Activated naive CD4-positive, alpha-beta T cell treated with anti-CD3 and anti-CD28 coated beads, Interleukin-2, amount 10 ng/mL, durations not matched to agents 7 days and 5 days (primary cell): Measurements from ENCODE around the gene CLPTM1.

Experiments
- CTCF ChIA-PET: fragments of 350-600 bp; sonication (Branson Sonifier 250); formaldehyde crosslinking; loops from one replicate; lab custom pipeline; 2021; ENCODE audit warnings: antibody characterized with exemption; lab: Charles Lee
- DNase-seq: peaks from one replicate; pipeline ENCODE4 v3.0.0-alpha.2; 2020
- H3K27ac Mint-ChIP-seq: one replicate; pipeline ENCODE4 v1.8.0; 2021; ENCODE audit warnings: mild to moderate bottlenecking, moderate library complexity, mixed read lengths
- H3K27me3 Mint-ChIP-seq: one replicate; pipeline ENCODE4 v1.8.0; 2021; ENCODE audit warnings: mild to moderate bottlenecking, mixed read lengths
- H3K36me3 Mint-ChIP-seq: one replicate; pipeline ENCODE4 v1.8.0; 2021; ENCODE audit warnings: mixed read lengths
- H3K4me1 Mint-ChIP-seq: one replicate; pipeline ENCODE4 v1.8.0; 2021; ENCODE audit warnings: mixed read lengths
- H3K4me3 Mint-ChIP-seq: one replicate; pipeline ENCODE4 v1.8.0; 2021; ENCODE audit warnings: mild to moderate bottlenecking, moderate library complexity, mixed read lengths
- H3K9me3 Mint-ChIP-seq: one replicate; pipeline ENCODE4 v1.8.0; 2021; ENCODE audit warnings: mixed read lengths

CLPTM1 gene

DNA sequence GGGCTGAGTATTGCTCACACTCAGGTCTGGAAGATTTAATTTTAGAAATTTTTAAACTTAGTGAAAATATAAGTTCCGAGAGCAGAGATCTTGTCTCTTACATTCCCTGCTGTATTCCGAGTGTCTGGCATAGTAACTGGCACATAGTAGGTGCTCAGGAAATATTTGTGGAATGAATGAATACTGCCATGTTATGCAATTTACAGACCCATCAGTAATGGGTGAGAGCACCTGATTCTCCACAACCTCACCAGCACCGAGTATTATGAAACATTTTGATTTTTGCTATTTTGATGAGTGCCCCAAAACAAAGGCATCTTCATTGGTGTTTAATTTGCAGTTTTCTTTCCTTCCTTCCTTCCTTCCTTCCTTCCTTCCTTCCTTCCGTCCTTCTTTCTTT is 67.9 kb downstream of the CLPTM1 start:
- CTCF ChIA-PET: interaction anchor here (1.3 kb wide), 1 partner anchor 42 kb away, joined by 3 read pairs; no protein-coding TSS in a partner anchor
- no peaks in the 10 kb centered on the region for H3K4me1 Mint-ChIP-seq
- DNase-seq: no peak
- H3K36me3 Mint-ChIP-seq: peaks cover 13% of the 10 kb centered on the region
- no peaks in the 10 kb centered on the region for H3K27me3 Mint-ChIP-seq
- H3K9me3 Mint-ChIP-seq: no peaks in the 10 kb centered on the region
- H3K27ac Mint-ChIP-seq: peak overlapping the region; percentile 62
- H3K4me3 Mint-ChIP-seq: no peak overlapping the region

DNA sequence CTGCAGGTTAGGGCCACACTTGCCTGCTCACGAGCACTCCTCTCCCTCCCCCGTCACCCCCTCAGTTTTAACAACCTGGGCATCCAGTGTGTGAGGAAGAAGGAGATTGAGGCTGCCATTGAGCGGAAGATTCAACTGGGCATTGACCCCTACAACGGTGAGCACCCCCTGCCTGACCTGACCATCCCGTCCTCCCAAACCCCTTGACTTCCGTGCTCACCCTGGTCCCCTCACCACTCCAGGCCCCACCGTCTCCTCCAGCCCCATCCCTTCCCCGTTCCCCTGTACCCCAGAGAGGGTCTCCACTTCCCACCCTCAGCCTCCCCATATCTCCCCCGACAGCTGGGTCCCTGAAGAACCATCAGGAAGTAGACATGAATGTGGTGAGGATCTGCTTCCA is 70.1 kb downstream of the CLPTM1 start:
- Mint-ChIP-seq H3K27me3 (no peaks in the 10 kb centered on the region), H3K9me3 (no peaks in the 10 kb centered on the region), H3K4me3 (no peak overlapping the region), H3K4me1 (no peaks in the 10 kb centered on the region), H3K36me3 (peaks cover 18% of the 10 kb centered on the region), H3K27ac (no peak overlapping the region)
- CTCF ChIA-PET: no interaction called here
- DNase-seq: no peak

DNA sequence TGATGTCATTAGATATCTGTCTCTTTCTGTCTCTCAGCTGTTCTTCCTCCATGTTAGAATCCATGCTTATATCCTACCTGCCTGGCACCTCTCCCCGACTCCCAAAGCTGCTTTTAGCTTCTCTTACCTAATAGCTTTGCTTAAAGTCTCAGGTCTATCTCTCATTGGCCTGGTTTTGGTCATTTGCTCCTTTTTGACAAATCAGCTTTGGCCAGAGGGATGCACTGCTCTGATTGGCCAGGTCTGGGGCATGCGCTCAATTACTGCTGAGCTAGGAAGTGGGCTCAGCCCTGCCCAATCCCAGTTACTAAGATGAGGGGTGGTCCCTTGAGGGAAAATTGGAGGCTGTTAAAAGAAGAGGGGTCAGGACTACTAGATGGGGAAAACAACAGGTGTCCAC is 72.2 kb downstream of the CLPTM1 start:
- CTCF ChIA-PET: interaction anchor here (1.3 kb wide), 1 partner anchor 32 kb away, joined by 4 read pairs; no protein-coding TSS in a partner anchor
- no peaks in the 10 kb centered on the region for H3K4me1 Mint-ChIP-seq
- DNase-seq: no peak
- no peaks in the 10 kb centered on the region for H3K9me3 Mint-ChIP-seq
- H3K4me3 Mint-ChIP-seq: no peak overlapping the region
- no peaks in the 10 kb centered on the region for H3K27me3 Mint-ChIP-seq
- peaks cover 27% of the 10 kb centered on the region for H3K36me3 Mint-ChIP-seq
- H3K27ac Mint-ChIP-seq: no peak overlapping the region

DNA sequence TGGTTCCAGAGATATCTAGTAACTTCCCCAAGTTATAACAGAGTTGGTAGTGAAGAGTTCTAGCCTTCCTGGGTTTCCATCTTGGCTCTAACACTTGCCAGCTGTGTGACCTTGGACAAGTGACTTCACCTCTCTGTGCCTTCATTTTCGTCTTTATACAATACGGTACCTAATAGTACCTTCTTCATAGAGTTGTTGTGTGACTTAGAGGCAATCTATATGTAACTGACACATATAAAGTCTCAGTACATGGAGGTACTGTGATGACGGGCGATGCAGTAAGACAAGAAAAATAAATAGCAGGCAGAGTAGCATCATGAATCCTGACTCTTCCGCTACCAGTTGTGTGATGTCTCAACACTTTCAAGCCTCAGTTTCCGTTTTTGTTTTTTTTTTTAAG is 75.6 kb downstream of the CLPTM1 start:
- Mint-ChIP-seq H3K36me3 (peaks cover 39% of the 10 kb centered on the region), H3K9me3 (no peaks in the 10 kb centered on the region), H3K4me3 (no peak overlapping the region), H3K4me1 (no peaks in the 10 kb centered on the region), H3K27ac (no peak overlapping the region), H3K27me3 (no peaks in the 10 kb centered on the region)
- CTCF ChIA-PET: no interaction called here
- no peak for DNase-seq

- H3K27me3 Mint-ChIP-seq: no peaks in the 10 kb centered on the region
- CTCF ChIA-PET: no interaction called here
- H3K27ac Mint-ChIP-seq: no peak overlapping the region
- H3K4me3 Mint-ChIP-seq: no peak overlapping the region
- peaks cover 32% of the 10 kb centered on the region for H3K36me3 Mint-ChIP-seq
- H3K4me1 Mint-ChIP-seq: no peaks in the 10 kb centered on the region
- H3K9me3 Mint-ChIP-seq: no peaks in the 10 kb centered on the region
- DNase-seq: no peak
Measured at GRCh38 chr19:45032421-45032820, 77.2 kb downstream of the CLPTM1 start.

DNA sequence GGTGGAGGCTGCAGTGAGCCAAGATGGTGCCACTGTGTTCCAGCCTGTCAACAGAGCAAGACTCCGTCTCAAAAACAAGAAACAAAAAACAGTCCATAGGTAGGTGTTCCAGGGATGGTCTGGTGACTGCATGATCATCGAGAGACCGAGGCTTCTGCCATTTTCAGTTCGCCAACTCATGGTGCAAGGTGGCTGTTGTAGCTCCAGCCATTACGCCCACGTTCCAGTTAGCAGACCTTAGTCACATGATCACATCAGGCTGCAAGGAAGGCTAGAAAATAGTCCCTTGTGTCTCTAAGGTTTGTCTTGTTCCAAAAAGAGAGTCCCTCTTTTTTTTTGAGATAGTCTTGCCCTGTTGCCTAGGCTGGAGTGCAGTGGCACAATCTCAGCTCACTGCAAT is 80.6 kb downstream of the CLPTM1 start:
- Mint-ChIP-seq H3K4me3 (no peak overlapping the region), H3K36me3 (peaks cover 35% of the 10 kb centered on the region)
- CTCF ChIA-PET: no interaction called here

DNA sequence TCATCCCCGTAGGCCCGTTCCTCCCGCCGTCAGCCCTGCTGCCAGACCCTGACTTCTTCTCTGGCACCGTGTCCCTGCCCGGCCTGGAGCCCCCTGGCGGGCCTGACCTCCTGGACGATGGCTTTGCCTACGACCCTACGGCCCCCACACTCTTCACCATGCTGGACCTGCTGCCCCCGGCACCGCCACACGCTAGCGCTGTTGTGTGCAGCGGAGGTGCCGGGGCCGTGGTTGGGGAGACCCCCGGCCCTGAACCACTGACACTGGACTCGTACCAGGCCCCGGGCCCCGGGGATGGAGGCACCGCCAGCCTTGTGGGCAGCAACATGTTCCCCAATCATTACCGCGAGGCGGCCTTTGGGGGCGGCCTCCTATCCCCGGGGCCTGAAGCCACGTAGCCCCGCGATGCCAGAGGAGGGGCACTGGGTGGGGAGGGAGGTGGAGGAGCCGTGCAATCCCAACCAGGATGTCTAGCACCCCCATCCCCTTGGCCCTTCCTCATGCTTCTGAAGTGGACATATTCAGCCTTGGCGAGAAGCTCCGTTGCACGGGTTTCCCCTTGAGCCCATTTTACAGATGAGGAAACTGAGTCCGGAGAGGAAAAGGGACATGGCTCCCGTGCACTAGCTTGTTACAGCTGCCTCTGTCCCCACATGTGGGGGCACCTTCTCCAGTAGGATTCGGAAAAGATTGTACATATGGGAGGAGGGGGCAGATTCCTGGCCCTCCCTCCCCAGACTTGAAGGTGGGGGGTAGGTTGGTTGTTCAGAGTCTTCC is 82.4 kb downstream of the CLPTM1 start:
- no peak for DNase-seq
- H3K27me3 Mint-ChIP-seq: no peaks in the 10 kb centered on the region
- peaks cover 35% of the 10 kb centered on the region for H3K4me1 Mint-ChIP-seq
- CTCF ChIA-PET: no interaction called here
- peak overlapping the region; percentile 15 for H3K4me3 Mint-ChIP-seq
- peaks cover 38% of the 10 kb centered on the region for H3K36me3 Mint-ChIP-seq
- no peak overlapping the region for H3K27ac Mint-ChIP-seq
- no peaks in the 10 kb centered on the region for H3K9me3 Mint-ChIP-seq

More for the DNA sequence above, 80.6 kb downstream of the CLPTM1 start:
- peaks cover 24% of the 10 kb centered on the region for H3K4me1 Mint-ChIP-seq
- H3K9me3 Mint-ChIP-seq: no peaks in the 10 kb centered on the region
- no peak overlapping the region for H3K27ac Mint-ChIP-seq
- no peaks in the 10 kb centered on the region for H3K27me3 Mint-ChIP-seq
- no peak for DNase-seq

- peaks cover 35% of the 10 kb centered on the region for H3K4me1 Mint-ChIP-seq
- peaks cover 33% of the 10 kb centered on the region for H3K36me3 Mint-ChIP-seq
- peak; percentile 92 for DNase-seq
- CTCF ChIA-PET: interaction anchor here (0.5 to 5.1 kb wide), 7 partner anchors 8 to 882 kb away, joined by 3 to 22 read pairs (median 3); no protein-coding TSS in a partner anchor
- H3K27ac Mint-ChIP-seq: peak within 1 kb of the TSS; percentile 99
- peak within 1 kb of the TSS; percentile 99 for H3K4me3 Mint-ChIP-seq
- H3K9me3 Mint-ChIP-seq: no peaks in the 10 kb centered on the region
- no peaks in the 10 kb centered on the region for H3K27me3 Mint-ChIP-seq
Measured at GRCh38 chr19:45038931-45039893, 84.0 kb downstream of the CLPTM1 start, which contains the start of gene CLASRP. Gene CLASRP (plus strand): TSS chr19:45039045. CDS start chr19:45040213, 1,168 bp downstream.

DNA sequence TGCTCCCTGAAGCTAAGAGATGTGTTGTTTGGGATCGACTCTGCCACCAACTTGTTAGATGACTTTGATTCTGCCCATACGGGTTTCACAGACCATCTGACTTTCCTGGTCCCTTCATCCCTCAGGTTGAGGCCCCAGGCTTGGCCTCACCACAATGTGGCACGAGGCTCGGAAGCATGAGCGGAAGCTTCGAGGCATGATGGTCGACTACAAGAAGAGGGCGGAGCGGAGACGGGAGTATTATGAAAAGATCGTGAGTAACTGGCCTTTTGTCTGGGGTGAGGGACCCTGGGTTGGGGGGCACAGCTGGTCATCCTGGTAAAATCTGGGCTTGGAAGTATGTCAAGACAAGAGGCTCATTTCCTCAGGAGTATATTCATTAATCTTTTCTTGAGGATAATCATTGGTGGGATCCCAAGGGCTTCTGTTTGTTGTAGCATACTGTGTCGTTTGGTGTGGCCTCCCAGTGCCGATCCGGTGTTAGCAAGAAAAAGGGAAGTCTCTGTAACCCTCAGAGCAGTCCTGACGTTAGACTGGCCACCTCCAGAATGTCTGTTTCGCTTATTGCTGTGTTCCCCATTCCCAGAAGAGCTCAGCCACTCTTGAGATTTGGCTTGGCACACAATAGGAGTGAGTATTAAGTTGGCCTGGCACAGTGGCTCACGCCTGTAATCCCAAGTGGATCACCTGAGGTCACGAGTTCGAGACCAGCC is 85.0 kb downstream of the CLPTM1 start:
- Mint-ChIP-seq H3K36me3 (peaks cover 32% of the 10 kb centered on the region), H3K4me3 (peak overlapping the region; percentile 99), H3K4me1 (peaks cover 37% of the 10 kb centered on the region), H3K27me3 (no peaks in the 10 kb centered on the region), H3K9me3 (no peaks in the 10 kb centered on the region), H3K27ac (peak overlapping the region; percentile 99)
- no peak for DNase-seq
- CTCF ChIA-PET: interaction anchor here (0.5 to 5.1 kb wide), 5 partner anchors 7 to 883 kb away, joined by 3 to 22 read pairs (median 3); no protein-coding TSS in a partner anchor

- Mint-ChIP-seq H3K27ac (no peak overlapping the region), H3K36me3 (peaks cover 32% of the 10 kb centered on the region), H3K4me3 (peak overlapping the region; percentile 19), H3K4me1 (peaks cover 45% of the 10 kb centered on the region), H3K27me3 (no peaks in the 10 kb centered on the region), H3K9me3 (no peaks in the 10 kb centered on the region)
- CTCF ChIA-PET: interaction anchor here (5.1 kb wide), 1 partner anchor 19 kb away, joined by 22 read pairs; no protein-coding TSS in a partner anchor
- no peak for DNase-seq
Measured at GRCh38 chr19:45041125-45041524, 85.9 kb downstream of the CLPTM1 start.
